Nephron (organoid): ENCODE measurements around the gene OAF.

ENCODE experiments used
- H3K27ac Mint-ChIP-seq, 3 experiments: 2 replicates each; pipeline ENCODE4 v1.8.0; 2020; ENCODE audit warnings: mixed read lengths in 3 of 3, mild to moderate bottlenecking in 2 of 3, moderate library complexity in 1 of 3
- H3K27me3 Mint-ChIP-seq: 2 replicates; pipeline ENCODE4 v1.8.0; 2021; ENCODE audit warnings: low read depth, mild to moderate bottlenecking, moderate library complexity, mixed read lengths
- H3K36me3 Mint-ChIP-seq: 2 replicates; pipeline ENCODE4 v1.8.0; 2020; ENCODE audit warnings: low read depth, mixed read lengths
- H3K4me1 Mint-ChIP-seq: 2 replicates; pipeline ENCODE4 v1.8.0; 2020; ENCODE audit warnings: mixed read lengths
- H3K4me3 Mint-ChIP-seq, 3 experiments: 2 replicates each; pipeline ENCODE4 v1.8.0; 2020; ENCODE audit warnings: mild to moderate bottlenecking in 3 of 3, mixed read lengths in 3 of 3, moderate library complexity in 2 of 3
- H3K9me3 Mint-ChIP-seq: 2 replicates; pipeline ENCODE4 v1.8.0; 2020; ENCODE audit warnings: mixed read lengths
- TF ChIP-seq, protein P1 (sequence below), 3 experiments: fragments of 200-600 bp; sonication (generic); IDR thresholded peaks; one replicate each; pipeline ENCODE4 v1.5.0; 2021; ENCODE audit warnings: antibody characterized with exemption in 3 of 3; ENCODE audit not compliant: unreplicated experiment in 3 of 3

Gene OAF

GRCh38 chr11:120210626-120211521, at the start of gene OAF:
TSS of gene OAF (plus strand) at chr11:120211032. CDS start at chr11:120211280, 248 bp downstream.
- Mint-ChIP-seq H3K36me3 (peaks cover 14% of the 10 kb centered on the region), H3K27me3 (peaks cover 9% of the 10 kb centered on the region), H3K4me1 (peaks cover 58% of the 10 kb centered on the region), H3K27ac (peak within 1 kb of the TSS; percentile 96 to 99 (median 98)), H3K4me3 (peak within 1 kb of the TSS; percentile 99), H3K9me3 (no peaks in the 10 kb centered on the region)
- TF ChIP-seq, protein P1, sequence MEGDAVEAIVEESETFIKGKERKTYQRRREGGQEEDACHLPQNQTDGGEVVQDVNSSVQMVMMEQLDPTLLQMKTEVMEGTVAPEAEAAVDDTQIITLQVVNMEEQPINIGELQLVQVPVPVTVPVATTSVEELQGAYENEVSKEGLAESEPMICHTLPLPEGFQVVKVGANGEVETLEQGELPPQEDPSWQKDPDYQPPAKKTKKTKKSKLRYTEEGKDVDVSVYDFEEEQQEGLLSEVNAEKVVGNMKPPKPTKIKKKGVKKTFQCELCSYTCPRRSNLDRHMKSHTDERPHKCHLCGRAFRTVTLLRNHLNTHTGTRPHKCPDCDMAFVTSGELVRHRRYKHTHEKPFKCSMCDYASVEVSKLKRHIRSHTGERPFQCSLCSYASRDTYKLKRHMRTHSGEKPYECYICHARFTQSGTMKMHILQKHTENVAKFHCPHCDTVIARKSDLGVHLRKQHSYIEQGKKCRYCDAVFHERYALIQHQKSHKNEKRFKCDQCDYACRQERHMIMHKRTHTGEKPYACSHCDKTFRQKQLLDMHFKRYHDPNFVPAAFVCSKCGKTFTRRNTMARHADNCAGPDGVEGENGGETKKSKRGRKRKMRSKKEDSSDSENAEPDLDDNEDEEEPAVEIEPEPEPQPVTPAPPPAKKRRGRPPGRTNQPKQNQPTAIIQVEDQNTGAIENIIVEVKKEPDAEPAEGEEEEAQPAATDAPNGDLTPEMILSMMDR (IDR thresholded peaks at IDR 0.05; ENCODE audit: unreplicated experiment in 3 of 3) = peak; percentile 14 to 19 (median 15)

GRCh38 chr11:120167659-120168058, 43.2 kb upstream of the OAF start:
- Mint-ChIP-seq H3K4me1 (peaks cover 8% of the 10 kb centered on the region), H3K27ac (no peak overlapping the region), H3K9me3 (peaks cover 23% of the 10 kb centered on the region), H3K36me3 (no peaks in the 10 kb centered on the region), H3K27me3 (peaks cover 59% of the 10 kb centered on the region), H3K4me3 (peak overlapping the region in 1 of 3 experiments; percentile 40)
- TF ChIP-seq, protein P1 (IDR thresholded peaks at IDR 0.05; ENCODE audit: unreplicated experiment in 3 of 3) = no peak

DNA sequence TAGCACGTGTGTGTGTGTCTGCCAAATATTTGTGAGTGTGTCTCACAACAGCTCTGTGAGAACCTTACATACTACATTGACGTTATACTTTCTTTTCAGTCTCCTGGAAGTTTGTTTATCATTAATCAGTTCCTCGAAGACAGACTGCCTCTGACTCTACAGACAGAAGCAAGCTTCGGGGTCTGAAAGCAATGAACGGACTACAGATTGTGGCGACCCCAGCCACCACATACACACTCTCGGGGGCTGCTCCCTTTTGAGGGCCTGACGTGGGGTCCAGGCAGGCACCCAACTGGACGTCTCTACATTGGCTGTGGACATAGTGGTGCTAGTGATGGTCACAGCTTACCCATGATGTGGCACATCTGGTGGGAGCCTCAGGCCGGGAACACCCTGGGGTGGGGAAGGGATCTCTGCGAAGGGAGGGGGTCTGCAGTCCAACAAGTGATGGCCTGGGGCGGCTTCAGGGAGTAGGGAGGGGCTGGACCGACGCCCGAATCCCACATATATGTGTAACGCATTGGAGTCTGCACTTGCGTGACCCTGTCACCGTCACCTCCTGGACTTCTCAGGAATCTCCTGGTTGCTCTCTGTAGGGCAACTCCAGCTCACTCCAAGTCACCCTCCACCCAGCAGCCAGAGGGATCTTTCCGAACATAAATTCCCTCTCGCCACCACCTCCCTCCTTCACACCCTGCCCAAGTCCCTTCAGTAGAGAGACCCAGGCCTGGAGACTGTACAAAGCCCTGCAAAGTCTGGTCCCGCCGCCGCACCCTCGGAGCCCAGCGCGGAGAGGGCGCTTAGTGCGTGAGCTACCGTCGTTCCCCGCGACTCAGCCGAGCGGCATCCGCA, 42.5 kb upstream of the OAF start:
- peaks cover 23% of the 10 kb centered on the region for H3K9me3 Mint-ChIP-seq
- H3K4me1 Mint-ChIP-seq = peaks cover 15% of the 10 kb centered on the region
- peak overlapping the region; percentile 78 to 83 (median 82) for H3K4me3 Mint-ChIP-seq
- no peaks in the 10 kb centered on the region for H3K36me3 Mint-ChIP-seq
- TF ChIP-seq, protein P1 (IDR thresholded peaks at IDR 0.05; ENCODE audit: unreplicated experiment in 3 of 3) = no peak
- peaks cover 64% of the 10 kb centered on the region for H3K27me3 Mint-ChIP-seq
- H3K27ac Mint-ChIP-seq = peak overlapping the region in 1 of 3 experiments; percentile 33

DNA sequence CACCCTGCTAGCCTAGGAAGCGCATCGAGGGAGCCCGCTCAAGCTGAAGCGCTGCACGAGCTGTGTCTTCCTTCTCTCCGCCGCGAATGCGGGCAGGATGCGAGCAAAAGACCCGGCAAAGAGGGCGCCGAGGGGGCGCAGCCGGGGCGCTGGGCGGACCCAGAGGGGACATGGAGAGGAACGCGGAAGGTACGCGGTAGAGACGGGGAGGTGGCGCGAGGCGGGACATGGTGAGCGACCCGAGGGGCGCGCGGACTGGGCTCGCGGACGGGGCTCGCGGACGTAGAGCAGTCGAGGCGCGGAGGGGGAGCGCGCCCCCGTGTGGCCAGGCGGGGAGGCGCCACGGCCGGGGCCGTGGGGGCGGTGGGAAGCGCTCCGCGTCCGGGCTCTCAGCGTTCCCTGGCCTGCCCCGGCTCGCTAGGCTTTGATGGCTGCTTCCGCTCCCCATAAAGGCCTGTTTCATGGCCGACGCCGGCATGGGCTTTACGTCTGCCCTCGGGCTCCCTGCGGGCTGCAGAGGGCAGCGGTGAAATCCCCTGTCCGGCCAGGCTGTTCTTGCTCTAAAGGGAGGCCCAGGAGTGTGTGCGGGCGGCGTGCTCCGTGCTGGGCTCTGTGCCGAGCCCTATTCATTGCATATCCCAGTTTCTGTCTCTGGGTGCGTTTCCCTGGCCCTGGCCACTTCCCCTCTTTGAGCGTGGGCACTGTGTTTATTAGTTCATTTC, 41.7 kb upstream of the OAF start:
- H3K9me3 Mint-ChIP-seq = peaks cover 23% of the 10 kb centered on the region

More for the DNA sequence above, 41.7 kb upstream of the OAF start:
- TF ChIP-seq, protein P1 (IDR thresholded peaks at IDR 0.05; ENCODE audit: unreplicated experiment in 3 of 3) = peak; percentile 95 to 99 (median 98)
- no peaks in the 10 kb centered on the region for H3K36me3 Mint-ChIP-seq
- peak overlapping the region in 1 of 3 experiments; percentile 33 for H3K27ac Mint-ChIP-seq
- H3K27me3 Mint-ChIP-seq = peaks cover 64% of the 10 kb centered on the region
- H3K4me1 Mint-ChIP-seq = peaks cover 22% of the 10 kb centered on the region
- H3K4me3 Mint-ChIP-seq = peak overlapping the region; percentile 78 to 83 (median 82)
